ENCODE data around the gene ZNF865.

DNA sequence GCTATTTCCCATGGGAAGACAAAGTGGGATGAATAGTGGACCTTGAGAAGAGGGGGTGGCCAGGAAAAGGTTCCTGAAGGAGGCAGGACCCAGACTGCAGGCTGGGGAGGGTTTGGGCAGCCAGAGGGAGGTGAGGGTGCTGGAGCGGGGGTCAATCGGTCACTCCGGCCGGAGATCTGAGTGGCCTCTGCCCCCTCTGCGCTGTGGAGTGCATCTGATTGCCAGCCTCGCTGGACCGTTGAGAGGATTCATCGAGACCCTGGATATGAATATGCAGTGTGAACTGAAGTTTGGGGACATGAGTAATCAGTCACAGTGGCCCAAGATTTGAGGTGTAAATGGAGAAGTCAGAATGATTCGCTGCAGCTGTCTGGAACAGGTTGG lies 29.9 kb downstream of the ZNF865 start:
- no peak for TF ChIP-seq EZH2 (IDR thresholded peaks at IDR 0.05; ENCODE audit: borderline replicate concordance, insufficient read depth, low read depth, low read length, poor library complexity, severe bottlenecking)
- TF ChIP-seq, protein P1, sequence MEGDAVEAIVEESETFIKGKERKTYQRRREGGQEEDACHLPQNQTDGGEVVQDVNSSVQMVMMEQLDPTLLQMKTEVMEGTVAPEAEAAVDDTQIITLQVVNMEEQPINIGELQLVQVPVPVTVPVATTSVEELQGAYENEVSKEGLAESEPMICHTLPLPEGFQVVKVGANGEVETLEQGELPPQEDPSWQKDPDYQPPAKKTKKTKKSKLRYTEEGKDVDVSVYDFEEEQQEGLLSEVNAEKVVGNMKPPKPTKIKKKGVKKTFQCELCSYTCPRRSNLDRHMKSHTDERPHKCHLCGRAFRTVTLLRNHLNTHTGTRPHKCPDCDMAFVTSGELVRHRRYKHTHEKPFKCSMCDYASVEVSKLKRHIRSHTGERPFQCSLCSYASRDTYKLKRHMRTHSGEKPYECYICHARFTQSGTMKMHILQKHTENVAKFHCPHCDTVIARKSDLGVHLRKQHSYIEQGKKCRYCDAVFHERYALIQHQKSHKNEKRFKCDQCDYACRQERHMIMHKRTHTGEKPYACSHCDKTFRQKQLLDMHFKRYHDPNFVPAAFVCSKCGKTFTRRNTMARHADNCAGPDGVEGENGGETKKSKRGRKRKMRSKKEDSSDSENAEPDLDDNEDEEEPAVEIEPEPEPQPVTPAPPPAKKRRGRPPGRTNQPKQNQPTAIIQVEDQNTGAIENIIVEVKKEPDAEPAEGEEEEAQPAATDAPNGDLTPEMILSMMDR (IDR thresholded peaks at IDR 0.05) = no peak
